Tibial nerve (tissue), 3 donors: ENCODE data around the gene HUNK.

Experiments used
- POLR2A ChIP-seq, 2 donors: fragments of 450-650 bp; IDR thresholded peaks; one replicate each; pipeline ENCODE4 v1.6.1; 2017; ENCODE audit warnings: antibody characterized with exemption in 2 of 2, mild to moderate bottlenecking in 2 of 2, moderate library complexity in 2 of 2
- TF ChIP-seq, protein P1 (sequence below), 5 experiments: fragments of 200-600 bp in 3 of 5; fragments of 450-650 bp in 2 of 5; sonication (generic) in 3 of 5; IDR thresholded peaks; one replicate each; pipeline ENCODE4 v1.5.1; 2016 to 2019; ENCODE audit warnings: antibody characterized with exemption in 5 of 5, mild to moderate bottlenecking in 3 of 5, moderate library complexity in 2 of 5

DNA sequence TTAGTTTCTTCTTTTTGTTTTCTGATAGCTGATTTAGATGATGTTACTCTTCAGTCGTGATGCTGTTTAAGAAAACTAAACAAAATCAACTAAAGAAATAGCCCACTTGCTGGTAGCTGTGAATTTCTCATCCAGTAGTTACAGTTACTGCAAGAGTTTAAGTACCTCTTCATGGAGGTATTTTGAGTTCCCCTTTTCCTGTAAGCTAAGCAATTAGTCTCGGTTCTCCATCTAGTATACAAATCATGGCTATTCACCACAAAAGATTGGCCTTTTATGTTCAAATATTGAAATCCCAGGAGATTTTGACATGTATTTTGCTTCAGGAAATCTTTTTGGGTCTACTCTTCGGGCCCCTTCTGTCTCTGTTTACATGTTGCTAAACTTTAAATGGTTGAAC, 31.1 kb downstream of the HUNK start:
- TF ChIP-seq, protein P1, sequence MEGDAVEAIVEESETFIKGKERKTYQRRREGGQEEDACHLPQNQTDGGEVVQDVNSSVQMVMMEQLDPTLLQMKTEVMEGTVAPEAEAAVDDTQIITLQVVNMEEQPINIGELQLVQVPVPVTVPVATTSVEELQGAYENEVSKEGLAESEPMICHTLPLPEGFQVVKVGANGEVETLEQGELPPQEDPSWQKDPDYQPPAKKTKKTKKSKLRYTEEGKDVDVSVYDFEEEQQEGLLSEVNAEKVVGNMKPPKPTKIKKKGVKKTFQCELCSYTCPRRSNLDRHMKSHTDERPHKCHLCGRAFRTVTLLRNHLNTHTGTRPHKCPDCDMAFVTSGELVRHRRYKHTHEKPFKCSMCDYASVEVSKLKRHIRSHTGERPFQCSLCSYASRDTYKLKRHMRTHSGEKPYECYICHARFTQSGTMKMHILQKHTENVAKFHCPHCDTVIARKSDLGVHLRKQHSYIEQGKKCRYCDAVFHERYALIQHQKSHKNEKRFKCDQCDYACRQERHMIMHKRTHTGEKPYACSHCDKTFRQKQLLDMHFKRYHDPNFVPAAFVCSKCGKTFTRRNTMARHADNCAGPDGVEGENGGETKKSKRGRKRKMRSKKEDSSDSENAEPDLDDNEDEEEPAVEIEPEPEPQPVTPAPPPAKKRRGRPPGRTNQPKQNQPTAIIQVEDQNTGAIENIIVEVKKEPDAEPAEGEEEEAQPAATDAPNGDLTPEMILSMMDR (IDR thresholded peaks at IDR 0.05), result no peak
- TF ChIP-seq POLR2A (IDR thresholded peaks at IDR 0.05), result no peak
